Gastroesophageal sphincter (tissue), 4 donors: ENCODE measurements around the gene ACER1. TPM values are rescaled to one million over a fixed set of nuclear protein-coding genes. Genes with fewer than 3 reads are reported as not detected.

Experiments used
- ATAC-seq: fragments of 150-250 bp; one replicate; pipeline ENCODE4 v1.9.1; 2016; ENCODE audit warnings: mild to moderate bottlenecking, moderate library complexity
- H3K27ac ChIP-seq, 4 donors: fragments of 200-600 bp; sonication (generic) in 3 of 4; 1 replicate in 3 of 4; 2 replicates in 1 of 4; pipeline ENCODE4 v1.5.1; 2016 to 2019
- H3K27me3 ChIP-seq: fragments of 200-600 bp; sonication (generic); one replicate; pipeline ENCODE4 v1.5.1; 2019
- H3K36me3 ChIP-seq, 2 donors: fragments of 200-600 bp; sonication (generic); one replicate each; pipeline ENCODE4 v1.5.1; 2019; ENCODE audit warnings: control low read depth in 1 of 2
- H3K4me1 ChIP-seq, 3 donors: fragments of 200-600 bp; sonication (generic); 1 replicate in 2 of 3; 2 replicates in 1 of 3; pipeline ENCODE4 v1.5.1; 2016 to 2019; ENCODE audit warnings: control low read depth in 2 of 3
- H3K4me3 ChIP-seq, 2 donors: fragments of 200-600 bp; sonication (generic); one replicate each; pipeline ENCODE4 v1.5.1; 2019; ENCODE audit warnings: mild to moderate bottlenecking in 1 of 2, moderate library complexity in 1 of 2
- H3K9me3 ChIP-seq, 3 donors: fragments of 200-600 bp; sonication (generic); one replicate each; pipeline ENCODE4 v1.5.1; 2017 to 2019; ENCODE audit warnings: control low read depth in 2 of 3
- EP300 ChIP-seq: sonication (generic); formaldehyde crosslinking; IDR thresholded peaks from one replicate; pipeline ENCODE4 v1.6.1; 2017; ENCODE audit warnings: antibody characterized with exemption, mild to moderate bottlenecking
- POLR2A ChIP-seq, 2 donors: fragments of 450-650 bp; IDR thresholded peaks; one replicate each; pipeline ENCODE4 v1.6.1; 2017; ENCODE audit warnings: antibody characterized with exemption in 2 of 2, mild to moderate bottlenecking in 2 of 2, moderate library complexity in 1 of 2
- POLR2AphosphoS5 ChIP-seq: sonication (generic); formaldehyde crosslinking; IDR thresholded peaks from one replicate; pipeline ENCODE4 v1.6.1; 2017; ENCODE audit warnings: antibody characterized with exemption
- WGBS, 2 donors: methylation state at CpG; one replicate each; pipeline ENCODE4 v1.1.5; 2018; ENCODE audit warnings: low coverage in 1 of 2; 5-methylcytosine and 5-hydroxymethylcytosine counted together
- total RNA-seq, 4 donors: library from RNA; depleted of rRNA; stranded (reverse); fragments of >200 nt; gene quantifications; one replicate each; pipeline ENCODE4 v1.1.0, GENCODE V29; 2016
- TF ChIP-seq, protein P1 (sequence below), 4 experiments: fragments of 200-600 bp in 2 of 4; fragments of 450-650 bp in 2 of 4; sonication (generic) in 1 of 4; IDR thresholded peaks; one replicate each; pipeline ENCODE4 v1.5.1; 2017 to 2019; ENCODE audit warnings: antibody characterized with exemption in 4 of 4, mild to moderate bottlenecking in 2 of 4, moderate library complexity in 2 of 4

The ACER1 gene
- total RNA-seq, 4 donors from 2014 or later: not detected

DNA sequence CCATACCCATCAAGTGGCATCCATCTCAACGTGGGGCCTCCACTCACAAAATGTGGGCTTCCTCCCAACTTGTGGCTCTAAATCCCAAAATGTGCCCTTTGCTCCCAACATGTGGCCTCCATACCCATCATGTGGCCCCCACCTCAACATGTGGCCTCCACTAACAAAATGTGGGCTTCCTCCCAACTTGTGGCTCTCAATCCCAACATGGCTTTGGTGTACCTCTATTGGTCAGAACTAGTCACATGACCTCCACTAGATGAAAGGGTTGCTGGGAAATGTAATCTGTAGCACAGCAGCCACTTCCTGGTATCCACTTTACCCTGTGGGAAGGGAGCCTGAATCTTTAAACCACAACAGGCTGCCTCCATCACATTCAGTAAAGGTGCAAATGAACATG lies 10.1 kb upstream of the ACER1 start:
- Histone ChIP-seq H3K4me3 (no peak overlapping the region), H3K27ac (no peak overlapping the region), H3K36me3 (no peaks in the 10 kb centered on the region), H3K9me3 (no peaks in the 10 kb centered on the region), H3K4me1 (no peaks in the 10 kb centered on the region), H3K27me3 (peaks cover 4% of the 10 kb centered on the region)
- TF ChIP-seq POLR2A (IDR thresholded peaks at IDR 0.05) (no peak), EP300 (no peak), POLR2AphosphoS5 (no peak)
- TF ChIP-seq, protein P1, sequence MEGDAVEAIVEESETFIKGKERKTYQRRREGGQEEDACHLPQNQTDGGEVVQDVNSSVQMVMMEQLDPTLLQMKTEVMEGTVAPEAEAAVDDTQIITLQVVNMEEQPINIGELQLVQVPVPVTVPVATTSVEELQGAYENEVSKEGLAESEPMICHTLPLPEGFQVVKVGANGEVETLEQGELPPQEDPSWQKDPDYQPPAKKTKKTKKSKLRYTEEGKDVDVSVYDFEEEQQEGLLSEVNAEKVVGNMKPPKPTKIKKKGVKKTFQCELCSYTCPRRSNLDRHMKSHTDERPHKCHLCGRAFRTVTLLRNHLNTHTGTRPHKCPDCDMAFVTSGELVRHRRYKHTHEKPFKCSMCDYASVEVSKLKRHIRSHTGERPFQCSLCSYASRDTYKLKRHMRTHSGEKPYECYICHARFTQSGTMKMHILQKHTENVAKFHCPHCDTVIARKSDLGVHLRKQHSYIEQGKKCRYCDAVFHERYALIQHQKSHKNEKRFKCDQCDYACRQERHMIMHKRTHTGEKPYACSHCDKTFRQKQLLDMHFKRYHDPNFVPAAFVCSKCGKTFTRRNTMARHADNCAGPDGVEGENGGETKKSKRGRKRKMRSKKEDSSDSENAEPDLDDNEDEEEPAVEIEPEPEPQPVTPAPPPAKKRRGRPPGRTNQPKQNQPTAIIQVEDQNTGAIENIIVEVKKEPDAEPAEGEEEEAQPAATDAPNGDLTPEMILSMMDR (IDR thresholded peaks at IDR 0.05): no peak
- no peak for ATAC-seq
- 67 to 83% methylated on average over 1 of the region's 1 CpG for WGBS, 2 donors

DNA sequence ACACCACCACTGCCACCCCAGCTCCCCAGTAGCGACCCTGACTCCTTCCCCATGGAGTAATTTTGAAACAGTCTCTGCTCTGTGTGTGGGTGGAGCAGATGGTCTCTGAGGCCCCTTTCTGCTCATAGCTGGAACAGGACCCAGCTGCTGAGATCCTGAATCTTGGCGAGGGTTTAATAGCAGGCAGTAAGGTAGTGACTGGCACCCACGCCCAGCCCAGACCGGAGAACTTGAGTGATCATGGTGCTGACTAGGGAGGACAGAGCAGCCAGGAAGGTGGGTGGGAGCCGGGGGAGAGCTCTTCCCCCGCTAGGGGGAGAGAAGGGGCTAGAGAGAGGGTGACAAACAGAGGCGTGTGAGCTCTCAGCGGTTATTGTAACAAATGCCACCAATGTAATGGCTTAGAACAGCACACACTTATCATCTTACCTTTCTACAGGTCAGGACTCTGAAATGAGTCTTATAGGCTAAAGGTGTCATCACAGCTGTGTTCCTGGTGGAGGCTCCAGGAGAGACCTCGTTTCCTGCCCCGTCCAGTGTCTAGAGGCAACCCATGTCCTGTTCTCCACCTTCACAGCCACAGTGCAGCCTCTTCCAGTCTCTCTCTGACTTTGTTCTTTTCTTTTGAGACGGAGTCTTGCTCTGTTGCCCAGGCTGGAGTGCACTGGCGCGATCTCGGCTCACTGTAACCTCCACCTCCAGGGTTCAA lies 7.2 kb upstream of the ACER1 start:
- 44 to 47% methylated on average over 6 of the region's 14 CpGs for WGBS, 2 donors
- Histone ChIP-seq H3K27me3 (peaks cover 4% of the 10 kb centered on the region), H3K27ac (no peak overlapping the region), H3K4me1 (no peaks in the 10 kb centered on the region), H3K4me3 (no peak overlapping the region), H3K36me3 (no peaks in the 10 kb centered on the region), H3K9me3 (no peaks in the 10 kb centered on the region)
- TF ChIP-seq POLR2AphosphoS5: no peak
- no peak for TF ChIP-seq POLR2A (IDR thresholded peaks at IDR 0.05)
- TF ChIP-seq EP300: no peak
- TF ChIP-seq, protein P1 (IDR thresholded peaks at IDR 0.05): no peak
- ATAC-seq: no peak

DNA sequence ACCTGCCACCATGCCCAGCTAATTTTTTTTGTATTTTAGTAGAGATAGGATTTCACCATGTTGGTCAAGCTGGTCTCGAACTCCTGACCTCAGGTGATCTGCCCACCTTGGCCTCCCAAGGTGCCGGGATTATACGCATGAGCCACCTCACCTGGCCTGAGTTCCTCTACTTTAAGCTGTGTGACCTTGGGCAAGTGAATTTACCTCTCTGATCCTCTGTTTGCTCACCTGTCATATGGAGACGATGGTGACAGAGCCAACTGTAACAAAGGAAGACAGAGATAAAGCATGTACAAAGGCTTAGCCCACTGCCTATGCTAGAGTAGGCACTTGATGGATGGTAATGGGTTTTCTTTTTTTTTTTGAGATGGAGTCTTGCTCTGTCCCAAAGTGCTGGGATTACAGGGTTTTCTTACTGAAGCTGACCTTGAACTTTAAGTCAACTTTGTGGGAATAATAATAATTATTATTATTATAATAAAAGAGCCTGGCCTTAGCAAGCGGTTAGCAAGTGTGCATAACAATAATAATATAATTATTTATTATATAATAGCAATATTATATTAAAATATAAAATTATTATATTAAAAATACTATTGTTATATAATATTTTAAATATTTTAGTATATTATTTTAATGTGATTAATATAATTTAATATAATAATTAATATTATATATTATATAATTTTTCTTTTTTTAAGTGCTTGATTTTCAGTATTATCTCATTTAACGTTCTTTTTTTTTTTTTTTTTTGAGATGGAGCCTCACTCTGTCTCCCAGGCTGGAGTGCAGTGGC lies 1.3 kb upstream of the ACER1 start:
- H3K9me3 ChIP-seq: no peaks in the 10 kb centered on the region
- H3K27me3 ChIP-seq: no peaks in the 10 kb centered on the region
- no peaks in the 10 kb centered on the region for H3K4me1 ChIP-seq
- 83 to 91% methylated on average over 4 to 6 of the region's 6 CpGs for WGBS, 2 donors
- TF ChIP-seq, protein P1 (IDR thresholded peaks at IDR 0.05): no peak
- no peak for TF ChIP-seq POLR2AphosphoS5
- TF ChIP-seq POLR2A (IDR thresholded peaks at IDR 0.05): no peak
- TF ChIP-seq EP300: no peak
- no peaks in the 10 kb centered on the region for H3K36me3 ChIP-seq
- H3K27ac ChIP-seq: no peak overlapping the region
- no peak for ATAC-seq
- H3K4me3 ChIP-seq: no peak overlapping the region

DNA sequence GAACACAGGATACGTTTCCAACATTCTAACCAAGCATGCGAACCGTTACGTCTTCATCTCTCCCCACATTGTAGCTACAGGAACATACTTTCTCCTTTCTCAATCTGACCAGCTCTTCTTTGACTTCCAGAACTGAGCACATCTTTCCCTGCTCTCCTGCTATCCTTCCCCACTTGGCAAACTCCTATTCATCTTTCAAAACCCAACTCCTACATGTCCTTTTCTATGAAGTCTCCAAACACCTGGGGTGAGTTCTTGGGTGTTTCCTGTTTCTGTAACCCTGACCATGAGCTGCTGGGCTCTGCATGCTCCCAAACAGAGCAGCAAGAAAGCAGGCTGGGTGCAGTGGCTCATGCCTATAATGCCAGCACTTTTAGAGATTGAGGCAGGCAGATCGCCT lies 6.6 kb downstream of the ACER1 start:
- Histone ChIP-seq H3K36me3 (no peaks in the 10 kb centered on the region), H3K27me3 (peaks cover 26% of the 10 kb centered on the region), H3K4me3 (no peak overlapping the region), H3K9me3 (no peaks in the 10 kb centered on the region), H3K27ac (no peak overlapping the region), H3K4me1 (no peaks in the 10 kb centered on the region)
- TF ChIP-seq, protein P1 (IDR thresholded peaks at IDR 0.05): no peak
- no peak for TF ChIP-seq EP300
- TF ChIP-seq POLR2AphosphoS5: no peak
- TF ChIP-seq POLR2A (IDR thresholded peaks at IDR 0.05): no peak
- WGBS, 2 donors: 79 to 93% methylated on average over 3 to 4 of the region's 5 CpGs
- no peak for ATAC-seq
